H1 (cell line): ENCODE measurements around the gene SERPINE2. TPM values are rescaled to one million over a fixed set of nuclear protein-coding genes. Genes with fewer than 3 reads are reported as not detected.

ENCODE experiments used
- CHD7 ChIP-seq: fragments of 300-600 bp; sonication (generic); IDR thresholded peaks from 2 replicates; pipeline ENCODE4 v1.7.1; 2012; ENCODE audit warnings: low read length, moderate library complexity, mild to moderate bottlenecking, inconsistent platforms; ENCODE audit not compliant: insufficient replicate concordance
- EP300 ChIP-seq, 2 experiments: IDR thresholded peaks; 1 replicate in 1 of 2; 2 replicates in 1 of 2; pipeline ENCODE4 v1.6.1; 2011 to 2012; ENCODE audit warnings: low read depth in 2 of 2, low read length in 2 of 2, mild to moderate bottlenecking in 2 of 2, borderline replicate concordance in 1 of 2, inconsistent platforms in 1 of 2, moderate library complexity in 1 of 2
- ZNF274 ChIP-seq: IDR thresholded peaks from 2 replicates; pipeline ENCODE4 v1.7.0; 2012; ENCODE audit warnings: low read length, borderline replicate concordance; ENCODE audit errors: extremely low read depth
- polyA plus RNA-seq, 7 experiments: library from polyadenylated mRNA; depleted of rRNA in 3 of 7; stranded (reverse) in 5 of 7; unstranded in 2 of 7; fragments of >200 nt in 5 of 7; fragments of 200-250 nt in 2 of 7; gene quantifications; 1 replicate in 5 of 7; 2 replicates in 1 of 7; 4 replicates in 1 of 7; pipeline versions ENCODE4 v1.2.1 to v1.2.3, GENCODE V29; 2011 to 2013; ENCODE audit warnings: missing spikeins in 2 of 7, mixed read lengths in 2 of 7
- total RNA-seq: library from RNA; stranded (reverse); fragmentation: NEBNext Ultra II Directional; extraction: Animal tissue kit (Norgen Biotek cat#: 25700); gene quantifications from 2 replicates; pipeline ENCODE4 v1.2.1, GENCODE V29; 2021

SERPINE2 gene
- total and polyA plus RNA-seq, 2 of the 8 experiments (the other 6 are each of a cell fraction or from before 2014, with no cell fraction given) = 26.2 to 76.0 TPM

GRCh38 chr2:223979730-223980396, 59.2 kb downstream of the SERPINE2 start (continued):
- TF ChIP-seq CHD7 (no peak), ZNF274 (no peak), EP300 (IDR thresholded peaks at IDR 0.05; ENCODE audit: borderline replicate concordance in 1 of 2, low read depth in 2 of 2, low read length in 2 of 2) (no peak)
- TF ChIP-seq, all 59 proteins: peak for 0
